IPS-15b (cell line): ENCODE measurements around the gene DNM3.

Source experiments
- H3K27me3 ChIP-seq: one replicate; pipeline ENCODE4 v1.6.1; 2013; ENCODE audit warnings: low read length; ENCODE audit not compliant: control insufficient read depth, insufficient read depth
- H3K36me3 ChIP-seq: one replicate; pipeline ENCODE4 v1.6.1; 2013; ENCODE audit warnings: low read length; ENCODE audit not compliant: control insufficient read depth, insufficient read depth
- H3K4me1 ChIP-seq: one replicate; pipeline ENCODE4 v1.6.1; 2013; ENCODE audit warnings: mild to moderate bottlenecking, low read length; ENCODE audit not compliant: control insufficient read depth, insufficient read depth
- H3K4me3 ChIP-seq: one replicate; pipeline ENCODE4 v1.5.1; 2013; ENCODE audit warnings: low read depth, low read length
- H3K9ac ChIP-seq: one replicate; pipeline ENCODE4 v1.6.1; 2013; ENCODE audit warnings: low read depth, mild to moderate bottlenecking, low read length
- H3K9me3 ChIP-seq: one replicate; pipeline ENCODE4 v1.6.1; 2013; ENCODE audit warnings: mild to moderate bottlenecking, low read length; ENCODE audit not compliant: control insufficient read depth, insufficient read depth

The DNM3 gene

GRCh38 chr1:172270605-172271004 lies 429.3 kb downstream of the DNM3 start:
- no peak overlapping the region for H3K9ac ChIP-seq
- H3K36me3 ChIP-seq: no peaks in the 10 kb centered on the region
- no peak overlapping the region for H3K4me3 ChIP-seq
- H3K27me3 ChIP-seq: no peaks in the 10 kb centered on the region
- H3K4me1 ChIP-seq: no peaks in the 10 kb centered on the region
- H3K9me3 ChIP-seq: no peaks in the 10 kb centered on the region

GRCh38 chr1:172272087-172272486 lies 430.8 kb downstream of the DNM3 start:
- H3K27me3 ChIP-seq: no peaks in the 10 kb centered on the region
- H3K9ac ChIP-seq: no peak overlapping the region
- no peak overlapping the region for H3K4me3 ChIP-seq
- H3K9me3 ChIP-seq: no peaks in the 10 kb centered on the region
- H3K4me1 ChIP-seq: no peaks in the 10 kb centered on the region
- H3K36me3 ChIP-seq: no peaks in the 10 kb centered on the region

GRCh38 chr1:172273647-172274396 lies 432.5 kb downstream of the DNM3 start:
- Histone ChIP-seq H3K27me3 (no peaks in the 10 kb centered on the region), H3K4me1 (peaks cover 5% of the 10 kb centered on the region), H3K9ac (no peak overlapping the region), H3K9me3 (no peaks in the 10 kb centered on the region), H3K4me3 (no peak overlapping the region), H3K36me3 (no peaks in the 10 kb centered on the region)

GRCh38 chr1:172275478-172275877 lies 434.2 kb downstream of the DNM3 start:
- no peaks in the 10 kb centered on the region for H3K27me3 ChIP-seq
- no peak overlapping the region for H3K4me3 ChIP-seq
- H3K4me1 ChIP-seq: peaks cover 13% of the 10 kb centered on the region
- H3K36me3 ChIP-seq: no peaks in the 10 kb centered on the region
- no peak overlapping the region for H3K9ac ChIP-seq
- H3K9me3 ChIP-seq: no peaks in the 10 kb centered on the region

- Histone ChIP-seq H3K27me3 (no peaks in the 10 kb centered on the region), H3K9ac (no peak overlapping the region), H3K9me3 (no peaks in the 10 kb centered on the region), H3K36me3 (no peaks in the 10 kb centered on the region), H3K4me3 (no peak overlapping the region), H3K4me1 (peaks cover 13% of the 10 kb centered on the region)
These were observed 435.0 kb downstream of the DNM3 start for GRCh38 chr1:172276120-172276818.

GRCh38 chr1:172277275-172277674 lies 436.0 kb downstream of the DNM3 start:
- Histone ChIP-seq H3K4me1 (peaks cover 13% of the 10 kb centered on the region), H3K27me3 (no peaks in the 10 kb centered on the region), H3K4me3 (no peak overlapping the region), H3K36me3 (no peaks in the 10 kb centered on the region), H3K9ac (no peak overlapping the region), H3K9me3 (no peaks in the 10 kb centered on the region)

GRCh38 chr1:172277989-172278388 lies 436.7 kb downstream of the DNM3 start:
- peaks cover 13% of the 10 kb centered on the region for H3K4me1 ChIP-seq
- H3K9me3 ChIP-seq: no peaks in the 10 kb centered on the region
- H3K9ac ChIP-seq: no peak overlapping the region
- H3K36me3 ChIP-seq: no peaks in the 10 kb centered on the region
- no peak overlapping the region for H3K4me3 ChIP-seq
- H3K27me3 ChIP-seq: no peaks in the 10 kb centered on the region

- Histone ChIP-seq H3K4me1 (peaks cover 13% of the 10 kb centered on the region), H3K4me3 (no peak overlapping the region), H3K9me3 (no peaks in the 10 kb centered on the region), H3K9ac (no peak overlapping the region), H3K27me3 (no peaks in the 10 kb centered on the region), H3K36me3 (no peaks in the 10 kb centered on the region)
These were observed 437.2 kb downstream of the DNM3 start for GRCh38 chr1:172278478-172278877.

- Histone ChIP-seq H3K4me1 (peaks cover 13% of the 10 kb centered on the region), H3K9me3 (no peaks in the 10 kb centered on the region), H3K27me3 (no peaks in the 10 kb centered on the region), H3K9ac (no peak overlapping the region), H3K36me3 (no peaks in the 10 kb centered on the region), H3K4me3 (no peak overlapping the region)
These were observed 438.8 kb downstream of the DNM3 start for GRCh38 chr1:172279939-172280636.

GRCh38 chr1:172283766-172284165 lies 442.5 kb downstream of the DNM3 start:
- Histone ChIP-seq H3K4me1 (peaks cover 9% of the 10 kb centered on the region), H3K4me3 (no peak overlapping the region), H3K9me3 (no peaks in the 10 kb centered on the region), H3K36me3 (no peaks in the 10 kb centered on the region), H3K9ac (no peak overlapping the region), H3K27me3 (no peaks in the 10 kb centered on the region)

- H3K9ac ChIP-seq: no peak overlapping the region
- no peak overlapping the region for H3K4me3 ChIP-seq
- H3K4me1 ChIP-seq: no peaks in the 10 kb centered on the region
- no peaks in the 10 kb centered on the region for H3K36me3 ChIP-seq
- H3K27me3 ChIP-seq: no peaks in the 10 kb centered on the region
- no peaks in the 10 kb centered on the region for H3K9me3 ChIP-seq
These were observed 445.4 kb downstream of the DNM3 start for GRCh38 chr1:172286629-172287076.
